Measurements from ENCODE around the gene SEBOX.

The SEBOX gene

GRCh38 chr17:28395968-28396367, 31.0 kb upstream of the SEBOX start:
- no peak for DNase-seq
- in situ Hi-C loops (cut with HindIII; ENCODE audit: low pct_ligation_motif_present, low pct_unique_long_range_greater_than_20kb, low sequenced_read_pairs) = no loop called here

GRCh38 chr17:28395426-28395825, 30.4 kb upstream of the SEBOX start:
- in situ Hi-C loops (cut with HindIII; ENCODE audit: low pct_ligation_motif_present, low pct_unique_long_range_greater_than_20kb, low sequenced_read_pairs) = no loop called here
- no peak for DNase-seq

DNA sequence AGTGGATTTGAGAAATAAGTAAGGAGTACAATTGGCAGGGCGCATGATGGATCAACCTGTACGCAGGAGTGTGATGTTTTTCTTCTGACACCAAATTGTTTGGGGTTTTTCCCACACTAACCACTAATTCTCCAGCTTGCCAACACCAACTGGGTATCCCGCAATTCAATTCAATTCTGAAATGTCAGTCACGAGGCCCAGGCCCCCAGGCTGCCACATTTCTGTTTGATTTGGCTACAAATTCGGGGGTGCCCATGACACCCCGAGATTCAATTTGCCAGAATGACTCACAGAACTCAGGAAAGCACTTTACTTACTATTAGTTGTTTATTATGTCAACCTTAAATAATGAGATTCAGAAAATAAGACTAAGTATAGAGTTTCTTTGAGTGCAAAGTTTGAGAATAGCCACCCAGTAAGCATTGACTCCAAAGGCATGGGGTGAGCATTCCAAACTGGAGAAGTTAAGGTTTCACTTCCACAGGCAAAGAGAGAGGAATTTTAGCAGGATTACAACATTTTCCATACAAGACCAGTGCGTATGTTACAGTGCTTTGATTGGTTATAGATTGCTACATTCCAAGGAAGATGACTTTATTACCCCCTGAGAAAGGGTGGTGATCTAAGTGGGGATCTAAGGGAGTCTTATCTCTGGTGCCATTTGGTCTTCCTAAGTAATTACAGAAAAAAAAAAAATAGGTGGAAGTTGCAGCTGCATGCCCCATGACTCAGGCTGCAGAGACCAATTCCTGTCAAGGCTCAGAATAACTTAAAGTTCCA, 29.5 kb upstream of the SEBOX start:
- peak; percentile 36 for DNase-seq
- in situ Hi-C loops (cut with HindIII; ENCODE audit: low pct_ligation_motif_present, low pct_unique_long_range_greater_than_20kb, low sequenced_read_pairs) = no loop called here

GRCh38 chr17:28392491-28392890, 27.5 kb upstream of the SEBOX start:
- in situ Hi-C loops (cut with HindIII; ENCODE audit: low pct_ligation_motif_present, low pct_unique_long_range_greater_than_20kb, low sequenced_read_pairs) = no loop called here

DNA sequence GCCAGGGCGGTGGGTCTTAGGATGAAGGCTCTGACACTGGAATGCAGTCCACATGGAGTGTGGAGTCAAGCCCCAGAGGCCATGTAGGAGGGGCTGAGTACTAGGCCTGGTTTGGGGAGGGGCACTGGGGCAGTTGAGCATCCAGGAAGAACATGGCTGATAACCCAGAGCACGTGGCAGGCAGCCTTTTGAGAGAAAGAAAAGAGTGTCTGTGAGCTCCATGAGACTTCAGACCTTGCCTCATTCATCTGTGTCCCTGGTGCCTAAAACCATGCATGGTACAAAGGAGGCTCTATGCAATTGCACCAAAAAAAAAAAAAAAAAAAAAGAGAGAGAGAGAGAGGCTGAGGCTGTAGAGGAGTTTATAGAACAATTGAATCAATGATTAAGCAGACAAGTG, 26.4 kb upstream of the SEBOX start:
- DNase-seq = no peak
- in situ Hi-C loops (cut with HindIII; ENCODE audit: low pct_ligation_motif_present, low pct_unique_long_range_greater_than_20kb, low sequenced_read_pairs) = no loop called here

More at GRCh38 chr17:28392491-28392890, 27.5 kb upstream of the SEBOX start:
- DNase-seq = no peak

- in situ Hi-C loops (cut with HindIII; ENCODE audit: low pct_ligation_motif_present, low pct_unique_long_range_greater_than_20kb, low sequenced_read_pairs) = no loop called here
- DNase-seq = no peak
Observed at GRCh38 chr17:28390984-28391383, 26.0 kb upstream of the SEBOX start.

GRCh38 chr17:28390563-28390962, 25.6 kb upstream of the SEBOX start:
- in situ Hi-C loops (cut with HindIII; ENCODE audit: low pct_ligation_motif_present, low pct_unique_long_range_greater_than_20kb, low sequenced_read_pairs) = no loop called here
- DNase-seq = no peak

DNA sequence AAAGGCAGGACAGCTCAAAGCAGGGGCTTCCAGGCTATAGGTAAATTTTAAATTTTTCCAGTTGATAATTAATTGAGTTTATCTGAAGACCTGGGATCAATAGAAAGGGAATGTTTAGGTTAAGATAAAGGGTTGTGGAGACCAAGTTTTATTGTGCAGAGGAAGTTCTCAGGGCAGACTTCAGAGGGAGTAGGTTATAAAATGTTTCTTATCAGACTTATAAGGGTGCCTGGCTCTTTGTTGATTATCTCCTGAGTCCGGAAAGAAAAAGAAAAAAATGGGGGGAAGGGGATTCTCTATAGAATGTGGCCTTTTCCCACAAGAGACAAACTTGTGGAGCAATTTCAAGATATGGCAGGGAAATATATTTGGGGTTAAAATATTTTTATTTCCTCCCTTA, 25.1 kb upstream of the SEBOX start:
- in situ Hi-C loops (cut with HindIII; ENCODE audit: low pct_ligation_motif_present, low pct_unique_long_range_greater_than_20kb, low sequenced_read_pairs) = no loop called here
- no peak for DNase-seq

GRCh38 chr17:28388106-28388505, 23.1 kb upstream of the SEBOX start:
- in situ Hi-C loops (cut with HindIII; ENCODE audit: low pct_ligation_motif_present, low pct_unique_long_range_greater_than_20kb, low sequenced_read_pairs) = no loop called here

GRCh38 chr17:28386391-28386790, 21.4 kb upstream of the SEBOX start:
- in situ Hi-C loops (cut with HindIII; ENCODE audit: low pct_ligation_motif_present, low pct_unique_long_range_greater_than_20kb, low sequenced_read_pairs) = no loop called here
- no peak for DNase-seq

More at GRCh38 chr17:28388106-28388505, 23.1 kb upstream of the SEBOX start:
- no peak for DNase-seq

GRCh38 chr17:28385406-28385805, 20.4 kb upstream of the SEBOX start:
- in situ Hi-C loops (cut with HindIII; ENCODE audit: low pct_ligation_motif_present, low pct_unique_long_range_greater_than_20kb, low sequenced_read_pairs) = no loop called here
- no peak for DNase-seq

- peak; percentile 15 for DNase-seq
- in situ Hi-C loops (cut with HindIII; ENCODE audit: low pct_ligation_motif_present, low pct_unique_long_range_greater_than_20kb, low sequenced_read_pairs) = no loop called here
Observed at GRCh38 chr17:28385037-28385400, 20.0 kb upstream of the SEBOX start.

- in situ Hi-C loops (cut with HindIII; ENCODE audit: low pct_ligation_motif_present, low pct_unique_long_range_greater_than_20kb, low sequenced_read_pairs) = no loop called here
Observed at GRCh38 chr17:28384281-28385036, 19.5 kb upstream of the SEBOX start.

GRCh38 chr17:28381141-28381825, 16.3 kb upstream of the SEBOX start:
- in situ Hi-C loops (cut with HindIII; ENCODE audit: low pct_ligation_motif_present, low pct_unique_long_range_greater_than_20kb, low sequenced_read_pairs) = no loop called here

More at GRCh38 chr17:28384281-28385036, 19.5 kb upstream of the SEBOX start:
- DNase-seq = peak; percentile 87

GRCh38 chr17:28379814-28380801, 15.1 kb upstream of the SEBOX start:
- in situ Hi-C loops (cut with HindIII; ENCODE audit: low pct_ligation_motif_present, low pct_unique_long_range_greater_than_20kb, low sequenced_read_pairs) = no loop called here
- DNase-seq = no peak

More at GRCh38 chr17:28381141-28381825, 16.3 kb upstream of the SEBOX start:
- no peak for DNase-seq

DNA sequence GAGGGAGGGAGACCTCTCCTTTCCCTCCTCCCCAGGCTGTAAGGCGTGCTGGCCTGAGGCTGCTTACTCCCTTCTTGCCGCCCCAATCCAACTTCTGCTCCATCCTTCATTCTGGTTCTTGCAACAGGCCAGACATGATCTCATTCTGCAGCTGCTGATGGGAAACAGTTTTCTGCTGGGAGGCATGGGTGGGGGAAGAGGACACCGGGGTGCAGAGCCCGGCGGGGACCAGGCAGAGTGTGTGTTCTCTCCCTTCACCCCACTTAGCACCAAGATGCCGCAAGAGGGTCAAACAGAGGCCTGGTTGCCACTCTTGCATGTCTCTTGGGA, 7.9 kb upstream of the SEBOX start:
- in situ Hi-C loops (cut with HindIII; ENCODE audit: low pct_ligation_motif_present, low pct_unique_long_range_greater_than_20kb, low sequenced_read_pairs) = no loop called here
- DNase-seq = no peak

DNA sequence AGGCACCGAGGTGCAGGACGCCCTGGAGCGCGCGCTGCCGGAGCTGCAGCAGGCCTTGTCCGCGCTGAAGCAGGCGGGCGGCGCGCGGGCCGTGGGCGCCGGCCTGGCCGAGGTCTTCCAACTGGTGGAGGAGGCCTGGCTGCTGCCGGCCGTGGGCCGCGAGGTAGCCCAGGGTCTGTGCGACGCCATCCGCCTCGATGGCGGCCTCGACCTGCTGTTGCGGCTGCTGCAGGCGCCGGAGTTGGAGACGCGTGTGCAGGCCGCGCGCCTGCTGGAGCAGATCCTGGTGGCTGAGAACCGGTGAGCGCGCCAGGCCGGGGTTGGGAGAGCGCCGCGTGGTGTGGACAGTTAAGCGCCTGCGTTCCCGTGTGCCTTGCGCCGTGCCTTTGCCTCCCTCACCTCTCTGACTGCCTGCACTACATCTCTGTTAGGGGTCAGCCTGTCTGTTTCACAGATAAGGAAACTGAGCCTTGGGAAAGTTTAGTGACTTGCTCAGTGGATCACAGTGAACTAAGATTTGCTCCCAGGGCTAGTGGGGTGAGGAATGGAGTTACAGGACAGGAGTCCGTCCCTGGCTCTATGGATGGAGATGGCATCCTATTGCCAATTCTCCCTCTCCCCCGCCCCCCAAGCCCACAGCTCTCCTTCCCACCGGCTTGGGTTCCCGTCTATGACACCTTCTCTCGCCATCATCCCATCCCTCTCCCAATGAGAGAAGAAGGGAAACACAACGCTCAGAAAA, 7.4 kb upstream of the SEBOX start:
- in situ Hi-C loops (cut with HindIII; ENCODE audit: low pct_ligation_motif_present, low pct_unique_long_range_greater_than_20kb, low sequenced_read_pairs) = no loop called here
- peak; percentile 56 for DNase-seq
